Stimulated activated CD8-positive, alpha-beta memory T cell treated with anti-CD3 and anti-CD28 coated beads, Interleukin-7, amount 100 ng/mL, for 1 hour (primary cell): ENCODE data around the gene RPL3.
"Not testable (repeated sequence)": the region's sequence is repeated elsewhere in the genome, so short reads cannot be mapped to it uniquely, and the experiment has no call there.

ENCODE experiments used
- DNase-seq, 2 donors: peaks; one replicate each; pipeline ENCODE4 v3.0.0-alpha.2; 2020; ENCODE audit warnings: low read depth in 2 of 2

The RPL3 gene

GRCh38 chr22:39319284-39320022 lies at the start of gene RPL3:
RPL3 (minus strand) TSS chr22:39319623; CDS start chr22:39319597, 26 bp downstream.
- peak; percentile 96 to 97 for DNase-seq

GRCh38 chr22:39369186-39369585 lies 49.8 kb upstream of the RPL3 start:
- no peak for DNase-seq

GRCh38 chr22:39368461-39368911 lies 49.1 kb upstream of the RPL3 start:
- DNase-seq, result no peak

- no peak for DNase-seq
These were observed 47.6 kb upstream of the RPL3 start for GRCh38 chr22:39367035-39367434.

GRCh38 chr22:39365492-39365780 lies 46.0 kb upstream of the RPL3 start:
- DNase-seq, result no peak

GRCh38 chr22:39364714-39365491 lies 45.5 kb upstream of the RPL3 start:
- no peak for DNase-seq

- no peak for DNase-seq
These were observed 44.5 kb upstream of the RPL3 start for GRCh38 chr22:39363751-39364515.

GRCh38 chr22:39362932-39363331 lies 43.5 kb upstream of the RPL3 start:
- DNase-seq, result no peak

GRCh38 chr22:39362271-39362670 lies 42.8 kb upstream of the RPL3 start:
- DNase-seq, result no peak

GRCh38 chr22:39361496-39361895 lies 42.1 kb upstream of the RPL3 start:
- no peak for DNase-seq

- DNase-seq, result no peak
These were observed 41.4 kb upstream of the RPL3 start for GRCh38 chr22:39360674-39361413.

GRCh38 chr22:39360242-39360641 lies 40.8 kb upstream of the RPL3 start:
- no peak for DNase-seq

- no peak for DNase-seq
These were observed 40.3 kb upstream of the RPL3 start for GRCh38 chr22:39359659-39360195.

- DNase-seq, result not testable (repeated sequence)
These were observed 38.8 kb upstream of the RPL3 start for GRCh38 chr22:39358197-39358596.

GRCh38 chr22:39357110-39358108 lies 38.0 kb upstream of the RPL3 start:
- DNase-seq, result not testable (repeated sequence)

- DNase-seq, result no peak
These were observed 37.0 kb upstream of the RPL3 start for GRCh38 chr22:39356464-39356863.

GRCh38 chr22:39355805-39356204 lies 36.4 kb upstream of the RPL3 start:
- not testable (repeated sequence) for DNase-seq

- DNase-seq, result no peak
These were observed 35.7 kb upstream of the RPL3 start for GRCh38 chr22:39355080-39355479.

- DNase-seq, result no peak
These were observed 33.9 kb upstream of the RPL3 start for GRCh38 chr22:39353346-39353745.

- DNase-seq, result no peak
These were observed 33.0 kb upstream of the RPL3 start for GRCh38 chr22:39352306-39352891.
